Activated CD4-positive, alpha-beta memory T cell treated with anti-CD3 and anti-CD28 coated beads, Interleukin-2, amount 10 ng/mL, durations not matched to agents 7 days and 5 days (primary cell): ENCODE results near the gene PEX14. TPM values are rescaled to one million over a fixed set of nuclear protein-coding genes. Genes with fewer than 3 reads are reported as not detected.

Experiments
- CTCF ChIA-PET: fragments of 350-600 bp; sonication (Branson Sonifier 250); formaldehyde crosslinking; loops from one replicate; lab custom pipeline; 2021; ENCODE audit warnings: antibody characterized with exemption, inconsistent platforms; lab: Charles Lee
- POLR2A ChIA-PET: fragments of 350-600 bp; sonication (Branson Sonifier 250); formaldehyde crosslinking; loops from one replicate; lab custom pipeline; 2021; ENCODE audit warnings: antibody characterized with exemption; lab: Charles Lee
- DNase-seq: peaks from one replicate; pipeline ENCODE4 v3.0.0-alpha.2; 2020
- H3K27ac Mint-ChIP-seq: one replicate; pipeline ENCODE4 v1.8.0; 2021; ENCODE audit warnings: mild to moderate bottlenecking, mixed read lengths
- H3K27me3 Mint-ChIP-seq: one replicate; pipeline ENCODE4 v1.8.0; 2021; ENCODE audit warnings: mixed read lengths
- H3K36me3 Mint-ChIP-seq: one replicate; pipeline ENCODE4 v1.8.0; 2021; ENCODE audit warnings: low read depth, mixed read lengths
- H3K4me1 Mint-ChIP-seq: one replicate; pipeline ENCODE4 v1.8.0; 2021; ENCODE audit warnings: mixed read lengths
- H3K4me3 Mint-ChIP-seq: one replicate; pipeline ENCODE4 v1.8.0; 2021; ENCODE audit warnings: mild to moderate bottlenecking, mixed read lengths
- H3K9me3 Mint-ChIP-seq: one replicate; pipeline ENCODE4 v1.8.0; 2021; ENCODE audit warnings: mixed read lengths
- total RNA-seq, 2 experiments: library from RNA; stranded (reverse); gene quantifications; one replicate each; pipeline ENCODE4 v1.2.3, GENCODE V29; 2021

PEX14 gene
- total RNA-seq, 2 experiments from 2014 or later: 18.9 to 20.1 TPM

GRCh38 chr1:10674700-10675609, 200.2 kb downstream of the PEX14 start:
- Mint-ChIP-seq H3K4me1 (no peaks in the 10 kb centered on the region), H3K9me3 (no peaks in the 10 kb centered on the region), H3K27ac (no peak overlapping the region), H3K36me3 (no peaks in the 10 kb centered on the region), H3K27me3 (no peaks in the 10 kb centered on the region), H3K4me3 (no peak overlapping the region)
- ChIA-PET POLR2A (no interaction called here), CTCF (no interaction called here)
- DNase-seq: no peak

- Mint-ChIP-seq H3K9me3 (no peaks in the 10 kb centered on the region), H3K27me3 (no peaks in the 10 kb centered on the region), H3K4me1 (no peaks in the 10 kb centered on the region), H3K4me3 (no peak overlapping the region), H3K36me3 (no peaks in the 10 kb centered on the region), H3K27ac (no peak overlapping the region)
- CTCF ChIA-PET: no interaction called here
- POLR2A ChIA-PET: no interaction called here
- no peak for DNase-seq
These were observed 201.1 kb downstream of the PEX14 start for GRCh38 chr1:10675813-10676212.

GRCh38 chr1:10676963-10677362, 202.2 kb downstream of the PEX14 start:
- H3K27ac Mint-ChIP-seq: no peak overlapping the region
- no peak overlapping the region for H3K4me3 Mint-ChIP-seq
- no peaks in the 10 kb centered on the region for H3K9me3 Mint-ChIP-seq
- H3K4me1 Mint-ChIP-seq: no peaks in the 10 kb centered on the region
- H3K27me3 Mint-ChIP-seq: no peaks in the 10 kb centered on the region
- no peak for DNase-seq
- ChIA-PET CTCF (no interaction called here), POLR2A (no interaction called here)
- H3K36me3 Mint-ChIP-seq: no peaks in the 10 kb centered on the region

GRCh38 chr1:10677491-10678391, 203.0 kb downstream of the PEX14 start:
- H3K9me3 Mint-ChIP-seq: no peaks in the 10 kb centered on the region
- no peaks in the 10 kb centered on the region for H3K36me3 Mint-ChIP-seq
- no peak overlapping the region for H3K4me3 Mint-ChIP-seq
- H3K4me1 Mint-ChIP-seq: no peaks in the 10 kb centered on the region
- DNase-seq: no peak
- no peaks in the 10 kb centered on the region for H3K27me3 Mint-ChIP-seq
- ChIA-PET CTCF (no interaction called here), POLR2A (no interaction called here)
- H3K27ac Mint-ChIP-seq: no peak overlapping the region

GRCh38 chr1:10678402-10678801, 203.7 kb downstream of the PEX14 start:
- ChIA-PET CTCF (no interaction called here), POLR2A (no interaction called here)
- H3K36me3 Mint-ChIP-seq: no peaks in the 10 kb centered on the region

GRCh38 chr1:10678852-10679251, 204.1 kb downstream of the PEX14 start:
- CTCF ChIA-PET: no interaction called here

More at GRCh38 chr1:10678402-10678801, 203.7 kb downstream of the PEX14 start:
- DNase-seq: no peak
- Mint-ChIP-seq H3K27me3 (no peaks in the 10 kb centered on the region), H3K4me3 (no peak overlapping the region), H3K9me3 (no peaks in the 10 kb centered on the region), H3K4me1 (no peaks in the 10 kb centered on the region), H3K27ac (no peak overlapping the region)

GRCh38 chr1:10679496-10680220, 204.9 kb downstream of the PEX14 start:
- DNase-seq: no peak
- Mint-ChIP-seq H3K36me3 (no peaks in the 10 kb centered on the region), H3K27ac (no peak overlapping the region), H3K27me3 (no peaks in the 10 kb centered on the region), H3K4me3 (no peak overlapping the region), H3K9me3 (no peaks in the 10 kb centered on the region), H3K4me1 (no peaks in the 10 kb centered on the region)
- CTCF ChIA-PET: no interaction called here
- POLR2A ChIA-PET: no interaction called here

More at GRCh38 chr1:10678852-10679251, 204.1 kb downstream of the PEX14 start:
- no peaks in the 10 kb centered on the region for H3K4me1 Mint-ChIP-seq
- DNase-seq: no peak
- no peaks in the 10 kb centered on the region for H3K27me3 Mint-ChIP-seq
- no peak overlapping the region for H3K4me3 Mint-ChIP-seq
- no peaks in the 10 kb centered on the region for H3K36me3 Mint-ChIP-seq
- no peak overlapping the region for H3K27ac Mint-ChIP-seq
- no peaks in the 10 kb centered on the region for H3K9me3 Mint-ChIP-seq
- POLR2A ChIA-PET: no interaction called here

Other genes starting within 250 kb of the PEX14 start
- gene PGD, start 75.9 kb upstream of the PEX14 start, total RNA-seq: 10 to 100 TPM; 80.8 to 84.3 TPM
- gene CENPS, start 44.5 kb upstream of the PEX14 start, total RNA-seq: 10 to 100 TPM; 13.5 to 15.2 TPM
- gene CORT, start 24.9 kb upstream of the PEX14 start, total RNA-seq: under 1 TPM in 1 of 2 experiments, not detected in 1; 0.50 TPM
- gene DFFA, start 2.4 kb upstream of the PEX14 start, total RNA-seq: 10 to 100 TPM; 23.5 to 24.2 TPM